HEK293T (cell line): Measurements from ENCODE around the gene FSD1.

ENCODE experiments used
- CTCF ChIA-PET: fragments of 350-600 bp; formaldehyde crosslinking; extraction: SDS; loops from one replicate; lab custom pipeline; 2021; ENCODE audit warnings: antibody characterized with exemption, inconsistent platforms; lab: Yijun Ruan, JAX
- POLR2A ChIA-PET: fragments of 350-600 bp; formaldehyde crosslinking; extraction: SDS; loops from one replicate; lab custom pipeline; 2020; ENCODE audit warnings: antibody characterized with exemption, inconsistent platforms; lab: Yijun Ruan, JAX
- DNase-seq: peaks from one replicate; pipeline ENCODE4 v3.0.0; 2012; ENCODE audit warnings: mixed read lengths; ENCODE audit errors: extremely low spot score
- ARNT ChIP-seq: fragments of 450-650 bp; IDR thresholded peaks from 2 replicates; pipeline ENCODE4 v1.6.1; 2017; ENCODE audit warnings: mild to moderate bottlenecking
- BHLHE40 ChIP-seq: fragments of 450-650 bp; IDR thresholded peaks from 2 replicates; pipeline ENCODE4 v1.6.1; 2016; ENCODE audit warnings: mild to moderate bottlenecking, moderate library complexity, borderline replicate concordance
- CTBP1 ChIP-seq: fragments of 450-650 bp; IDR thresholded peaks from 2 replicates; pipeline ENCODE4 v1.6.1; 2016; ENCODE audit warnings: borderline replicate concordance
- ELF4 ChIP-seq: fragments of 450-650 bp; IDR thresholded peaks from 2 replicates; pipeline ENCODE4 v1.6.1; 2017; ENCODE audit warnings: antibody characterized with exemption
- FOXA1 ChIP-seq: fragments of 450-650 bp; IDR thresholded peaks from 2 replicates; pipeline ENCODE4 v1.6.1; 2016; ENCODE audit warnings: mild to moderate bottlenecking
- FOXK2 ChIP-seq: fragments of 450-650 bp; IDR thresholded peaks from 2 replicates; pipeline ENCODE4 v1.6.1; 2016; ENCODE audit warnings: mild to moderate bottlenecking
- FOXM1 ChIP-seq: fragments of 450-650 bp; IDR thresholded peaks from 2 replicates; pipeline ENCODE4 v1.6.1; 2017; ENCODE audit warnings: mild to moderate bottlenecking, borderline replicate concordance
- HDGF ChIP-seq: fragments of 450-650 bp; IDR thresholded peaks from 2 replicates; pipeline ENCODE4 v1.6.1; 2017; ENCODE audit warnings: antibody characterized with exemption, borderline replicate concordance
- L3MBTL2 ChIP-seq: fragments of 450-650 bp; conservative IDR thresholded peaks from 2 replicates; pipeline ENCODE4 v1.6.1; 2016; ENCODE audit warnings: mild to moderate bottlenecking
- LEF1 ChIP-seq: fragments of 450-650 bp; IDR thresholded peaks from 2 replicates; pipeline ENCODE4 v1.6.1; 2017; ENCODE audit warnings: mild to moderate bottlenecking, borderline replicate concordance
- NFRKB ChIP-seq: fragments of 450-650 bp; IDR thresholded peaks from 2 replicates; pipeline ENCODE4 v1.6.1; 2016; ENCODE audit warnings: mild to moderate bottlenecking, moderate library complexity
- PKNOX1 ChIP-seq: fragments of 450-650 bp; IDR thresholded peaks from 2 replicates; pipeline ENCODE4 v1.6.1; 2016
- SP1 ChIP-seq: fragments of 450-650 bp; IDR thresholded peaks from 2 replicates; pipeline ENCODE4 v1.6.1; 2017
- SUZ12 ChIP-seq: fragments of 450-650 bp; IDR thresholded peaks from 2 replicates; pipeline ENCODE4 v1.6.1; 2016; ENCODE audit warnings: mild to moderate bottlenecking
- TARDBP ChIP-seq: fragments of 450-650 bp; IDR thresholded peaks from 2 replicates; pipeline ENCODE4 v1.6.1; 2016
- ZNF384 ChIP-seq: fragments of 450-650 bp; IDR thresholded peaks from 2 replicates; pipeline ENCODE4 v1.6.1; 2016

The FSD1 gene

DNA sequence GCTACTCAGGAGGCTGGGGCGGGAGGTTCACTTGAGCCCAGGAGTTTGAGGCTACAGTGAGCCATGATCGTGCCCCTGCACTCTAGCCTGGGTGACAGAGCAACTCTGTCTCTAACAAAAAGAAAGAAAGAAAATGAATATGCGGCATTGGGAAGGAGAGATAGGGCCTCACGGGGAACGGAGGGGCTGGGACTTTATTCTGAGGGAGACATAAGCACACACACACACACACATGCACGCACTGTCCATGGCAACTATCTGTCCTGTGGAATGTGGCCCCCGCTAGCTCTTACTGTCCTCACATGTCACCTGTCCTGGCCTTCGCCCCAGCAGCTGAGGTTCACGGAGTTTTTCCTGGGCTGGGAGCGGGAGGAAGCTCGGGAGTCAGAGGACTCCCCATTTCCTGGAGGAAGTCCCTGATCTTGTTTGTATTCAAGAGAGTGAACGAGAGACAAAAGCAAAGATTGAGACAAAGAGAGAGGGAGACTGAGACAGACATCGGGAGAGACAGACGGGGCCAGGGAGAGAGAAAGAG is 33.6 kb downstream of the FSD1 start:
- TF ChIP-seq FOXM1 = no peak
- TF ChIP-seq ZNF384 = no peak
- TF ChIP-seq L3MBTL2 = no peak
- no peak for TF ChIP-seq CTBP1
- TF ChIP-seq BHLHE40 = no peak
- no peak for TF ChIP-seq NFRKB
- no peak for TF ChIP-seq FOXA1
- no peak for TF ChIP-seq PKNOX1
- no peak for TF ChIP-seq SP1
- TF ChIP-seq LEF1 = no peak
- TF ChIP-seq FOXK2 = no peak
- TF ChIP-seq ARNT = no peak
- CTCF ChIA-PET = no interaction called here
- POLR2A ChIA-PET = interaction anchor here (0.8 to 1.0 kb wide), 2 partner anchors 18 to 32 kb away, joined by 3 read pairs; no protein-coding TSS in a partner anchor
- DNase-seq = no peak

GRCh38 chr19:4338441-4339355 is 34.3 kb downstream of the FSD1 start, which contains the start of gene STAP2:
Gene STAP2 (minus strand): TSS chr19:4338827. CDS start chr19:4338753, 74 bp downstream.
- TF ChIP-seq FOXA1 (no peak), ELF4 (no peak), LEF1 (no peak), ARNT (no peak), TARDBP (no peak), FOXM1 (no peak), SUZ12 (no peak), NFRKB (no peak), L3MBTL2 (no peak), PKNOX1 (no peak), FOXK2 (no peak), SP1 (no peak), ZNF384 (no peak), CTBP1 (no peak), BHLHE40 (no peak), HDGF (no peak)
- DNase-seq = no peak
- POLR2A ChIA-PET = interaction anchor here (0.8 kb wide), 1 partner anchor 33 kb away, joined by 3 read pairs; no protein-coding TSS in a partner anchor
- CTCF ChIA-PET = no interaction called here

DNA sequence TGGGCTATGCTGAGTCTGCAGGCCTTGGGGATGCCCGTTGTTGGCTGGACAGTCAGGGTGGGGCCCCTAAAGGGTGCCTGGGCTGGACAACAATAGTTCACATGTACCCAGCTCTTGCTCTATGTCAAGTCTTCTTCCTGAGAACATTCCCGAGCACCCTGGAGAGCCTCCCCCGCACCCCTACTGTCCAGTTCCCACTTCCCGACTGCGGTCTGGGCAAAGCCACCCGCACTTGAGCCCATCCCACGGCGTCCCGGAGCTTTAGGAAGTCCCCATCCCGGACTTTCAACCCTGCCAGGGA is 37.9 kb downstream of the FSD1 start:
- TF ChIP-seq SP1 = no peak
- no peak for TF ChIP-seq FOXM1
- no peak for TF ChIP-seq TARDBP
- TF ChIP-seq HDGF = no peak
- TF ChIP-seq BHLHE40 = no peak
- no peak for TF ChIP-seq PKNOX1
- no peak for TF ChIP-seq SUZ12
- DNase-seq = no peak
- ChIA-PET CTCF (interaction anchor here (0.7 to 2.7 kb wide), 3 partner anchors 10 to 75 kb away, joined by 3 to 30 read pairs (median 18); no protein-coding TSS in a partner anchor), POLR2A (interaction anchor here (0.6 to 2.8 kb wide), 26 partner anchors 9 to 580 kb away, joined by 3 to 34 read pairs (median 7); partner anchors contain the start of genes CHAF1A, FSD1, MRPL54 and YJU2)

DNA sequence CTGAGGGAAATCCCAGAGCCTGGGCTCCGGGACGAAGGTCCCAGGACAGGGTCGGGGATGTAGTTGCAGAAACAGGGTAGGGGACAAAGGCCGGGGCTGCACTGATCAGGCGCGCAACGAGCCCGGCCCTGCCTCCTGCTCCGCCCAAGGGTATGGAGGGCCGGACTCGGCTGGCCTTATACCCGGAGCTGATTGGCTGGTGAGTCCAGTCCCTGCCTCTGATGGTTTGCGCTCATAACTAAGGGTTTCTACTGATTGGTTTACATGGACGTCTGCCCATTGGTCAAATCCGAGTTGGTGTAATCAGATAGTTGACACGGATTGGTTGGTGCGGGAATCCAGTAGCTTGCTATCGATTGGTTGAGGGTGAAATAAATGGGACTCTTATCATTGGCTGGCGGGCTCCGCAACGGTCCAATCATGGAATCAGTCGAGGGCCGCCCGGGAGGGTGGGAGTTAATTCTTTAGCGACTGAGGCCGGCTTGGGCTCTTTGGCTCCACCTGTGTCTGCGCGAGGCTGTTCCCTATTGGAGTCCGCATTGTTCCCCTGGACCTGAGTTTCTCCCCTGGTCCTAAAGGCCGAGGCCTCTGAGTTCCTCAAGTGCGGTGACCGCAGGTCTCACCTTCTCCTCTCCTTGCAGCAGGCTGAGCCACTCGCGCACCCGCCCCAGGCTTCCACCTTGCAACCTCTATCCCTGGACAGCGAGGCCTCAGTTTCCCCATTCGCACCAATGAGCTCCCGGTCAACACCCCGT is 38.4 kb downstream of the FSD1 start:
- CTCF ChIA-PET = interaction anchor here (0.7 to 2.7 kb wide), 4 partner anchors 9 to 110 kb away, joined by 3 to 30 read pairs (median 10); no protein-coding TSS in a partner anchor
- POLR2A ChIA-PET = interaction anchor here (0.6 to 2.8 kb wide), 31 partner anchors 9 to 580 kb away, joined by 3 to 34 read pairs (median 6); partner anchors contain the start of genes CHAF1A, FSD1, MRPL54 and TMIGD2
- DNase-seq = peak; percentile 92
- TF ChIP-seq ZNF384 (peak; percentile 76), SP1 (no peak), FOXK2 (no peak), TARDBP (peak; percentile 51; the same call in 1 of the 2 replicates), HDGF (peak; percentile 62; the same call in 1 of the 2 replicates), ARNT (no peak), L3MBTL2 (peak; percentile 73)
